GM20000 (cell line): ENCODE measurements around the gene F11R.

Experiments
- DNase-seq: peaks from one replicate; pipeline ENCODE4 v3.0.0; 2012; ENCODE audit warnings: low spot score
- CTCF ChIP-seq: IDR thresholded peaks from 2 replicates; pipeline ENCODE4 v1.5.1; 2012; ENCODE audit warnings: mild to moderate bottlenecking, control low read depth; ENCODE audit errors: extremely low read depth, missing control alignments

F11R gene

GRCh38 chr1:160985723-160986122, 35.2 kb downstream of the F11R start:
- DNase-seq, result no peak
- no peak for TF ChIP-seq CTCF

DNA sequence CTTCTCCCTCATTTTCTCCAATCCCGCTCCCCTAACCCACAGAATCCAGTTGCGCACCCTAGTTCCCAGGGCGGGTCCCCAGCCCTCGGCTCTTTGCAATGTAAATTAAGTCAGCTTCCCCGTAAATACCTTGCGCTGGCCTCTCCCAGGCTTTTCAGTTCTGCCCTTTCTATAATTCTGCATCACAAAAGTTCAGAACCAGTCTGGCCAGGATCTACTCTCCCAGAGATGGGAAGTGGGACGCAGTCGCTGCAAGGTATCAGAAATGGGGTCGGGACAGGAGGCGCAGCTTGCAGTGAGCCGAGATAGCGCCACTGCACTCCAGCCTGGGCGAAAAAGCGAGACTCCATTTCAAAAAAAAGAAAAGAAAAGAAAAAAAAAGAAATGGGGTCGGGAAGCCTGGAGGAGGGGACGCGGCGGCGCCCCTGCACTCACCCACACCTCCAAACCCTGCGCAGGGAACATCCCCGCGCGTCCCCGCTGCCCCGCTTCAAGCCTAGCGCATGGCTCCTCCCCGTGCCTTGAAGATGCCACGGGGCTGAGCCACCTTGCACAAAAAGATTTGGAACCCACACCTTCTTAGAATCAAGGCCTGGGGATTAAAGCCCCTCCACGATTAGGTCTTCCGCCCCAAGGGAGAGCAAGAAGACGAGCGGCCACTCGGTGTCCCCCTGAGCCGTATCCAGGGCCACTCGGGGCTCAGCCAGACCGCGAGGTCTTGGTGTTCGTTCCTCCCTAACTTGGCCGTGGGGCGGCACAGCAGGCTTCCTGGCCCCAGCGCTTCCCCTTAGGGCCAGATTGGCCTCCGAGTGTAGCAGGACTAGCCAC, 39.2 kb downstream of the F11R start:
- no peak for TF ChIP-seq CTCF
- DNase-seq, result no peak

DNA sequence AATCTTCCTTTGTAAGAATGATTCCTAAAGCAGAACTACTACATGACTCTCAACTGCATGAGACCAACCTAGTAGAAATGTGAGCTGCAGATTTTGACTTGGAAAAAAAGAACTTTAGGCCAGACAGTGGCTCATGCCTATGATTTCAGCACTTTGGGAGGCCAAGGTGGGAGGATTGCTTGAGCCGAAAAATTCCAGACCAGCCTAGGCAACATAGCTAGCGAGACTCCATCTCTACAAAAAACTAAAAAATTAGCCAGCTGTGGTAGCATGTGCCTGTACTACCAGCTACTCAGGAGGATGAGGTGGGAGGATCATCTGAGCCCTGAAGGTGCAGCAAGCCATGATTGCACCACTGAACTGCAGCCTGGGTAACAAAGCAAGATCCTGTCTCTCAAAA, 41.7 kb downstream of the F11R start:
- DNase-seq, result no peak
- TF ChIP-seq CTCF, result no peak

GRCh38 chr1:160978510-160978927, 42.4 kb downstream of the F11R start:
- no peak for TF ChIP-seq CTCF
- DNase-seq, result no peak

DNA sequence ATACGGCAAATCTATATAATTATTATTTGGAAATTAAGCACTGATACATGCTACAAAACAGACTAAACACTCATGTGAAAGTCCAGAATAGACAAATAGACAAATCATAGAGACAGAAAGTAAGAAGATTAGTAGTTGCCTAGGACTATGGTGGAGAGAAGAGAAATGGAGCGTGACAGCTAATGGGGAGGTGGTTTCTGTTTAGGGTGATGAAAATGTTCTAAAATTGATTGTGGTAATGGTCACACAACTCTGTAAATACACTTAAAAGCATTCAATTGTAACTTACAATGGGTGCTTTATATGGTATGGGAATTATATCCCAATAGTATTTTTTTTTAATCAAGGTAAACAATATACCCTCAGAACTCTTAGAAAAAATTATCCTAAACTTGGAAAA, 45.9 kb downstream of the F11R start:
- DNase-seq, result peak; percentile 49
- no peak for TF ChIP-seq CTCF

- DNase-seq, result no peak
- TF ChIP-seq CTCF, result no peak
Measured at GRCh38 chr1:160973491-160973890, 47.5 kb downstream of the F11R start.

DNA sequence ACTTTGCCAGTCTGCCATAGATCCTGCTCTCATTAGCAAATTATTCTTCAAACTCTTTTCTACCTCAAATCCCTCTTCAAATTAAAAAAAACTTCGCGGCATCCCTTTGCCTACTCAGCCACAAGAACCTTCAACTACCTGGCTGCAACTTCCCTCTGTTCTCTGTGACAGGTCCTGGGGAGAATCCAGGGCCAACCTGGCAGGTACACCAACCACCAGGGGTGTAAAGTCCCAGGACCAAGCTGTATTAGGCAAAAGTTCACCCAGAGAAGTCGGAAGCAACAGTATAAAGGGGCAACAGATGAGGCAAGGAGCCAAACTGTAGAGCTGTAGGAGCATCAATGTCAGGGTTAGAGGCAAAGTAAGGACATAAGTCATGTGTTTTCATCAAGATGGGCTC, 48.0 kb downstream of the F11R start:
- no peak for DNase-seq
- no peak for TF ChIP-seq CTCF
